Measurements from ENCODE around the gene RPRML.

DNA sequence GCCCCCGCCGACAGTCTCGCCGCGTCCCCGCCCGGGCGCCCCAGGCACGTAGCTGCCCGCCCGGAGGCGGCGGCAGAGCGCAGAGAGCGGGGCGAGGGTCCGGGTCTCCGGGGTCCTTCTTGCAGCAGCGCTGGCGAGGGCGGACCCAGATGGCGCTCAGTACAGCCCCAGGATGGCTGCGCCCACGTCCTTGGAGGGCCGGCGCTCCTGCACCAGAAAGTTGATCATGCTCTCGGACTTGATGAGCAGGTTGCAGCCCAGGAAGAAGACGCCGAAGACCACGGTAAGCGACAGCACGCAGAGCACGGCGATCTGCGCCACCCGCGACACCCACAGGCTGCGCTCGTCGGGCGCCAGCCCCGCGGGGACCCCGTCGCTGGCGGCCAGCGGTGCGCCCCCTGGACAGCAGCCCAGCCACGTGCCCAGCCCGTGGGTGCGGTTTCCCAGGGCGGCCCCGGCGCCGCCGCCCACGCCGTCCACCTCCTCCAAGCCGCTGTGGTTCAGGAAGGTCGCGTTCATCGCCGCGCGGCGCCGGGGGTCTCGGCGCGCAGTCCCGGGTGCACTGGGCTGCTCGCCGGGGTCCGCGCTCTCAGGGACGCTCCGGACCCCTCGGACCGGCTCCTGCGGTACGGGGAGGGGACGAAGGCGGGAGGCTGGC lies 435 bp downstream of the RPRML start:
- TF ChIP-seq, protein P1, sequence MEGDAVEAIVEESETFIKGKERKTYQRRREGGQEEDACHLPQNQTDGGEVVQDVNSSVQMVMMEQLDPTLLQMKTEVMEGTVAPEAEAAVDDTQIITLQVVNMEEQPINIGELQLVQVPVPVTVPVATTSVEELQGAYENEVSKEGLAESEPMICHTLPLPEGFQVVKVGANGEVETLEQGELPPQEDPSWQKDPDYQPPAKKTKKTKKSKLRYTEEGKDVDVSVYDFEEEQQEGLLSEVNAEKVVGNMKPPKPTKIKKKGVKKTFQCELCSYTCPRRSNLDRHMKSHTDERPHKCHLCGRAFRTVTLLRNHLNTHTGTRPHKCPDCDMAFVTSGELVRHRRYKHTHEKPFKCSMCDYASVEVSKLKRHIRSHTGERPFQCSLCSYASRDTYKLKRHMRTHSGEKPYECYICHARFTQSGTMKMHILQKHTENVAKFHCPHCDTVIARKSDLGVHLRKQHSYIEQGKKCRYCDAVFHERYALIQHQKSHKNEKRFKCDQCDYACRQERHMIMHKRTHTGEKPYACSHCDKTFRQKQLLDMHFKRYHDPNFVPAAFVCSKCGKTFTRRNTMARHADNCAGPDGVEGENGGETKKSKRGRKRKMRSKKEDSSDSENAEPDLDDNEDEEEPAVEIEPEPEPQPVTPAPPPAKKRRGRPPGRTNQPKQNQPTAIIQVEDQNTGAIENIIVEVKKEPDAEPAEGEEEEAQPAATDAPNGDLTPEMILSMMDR (IDR thresholded peaks at IDR 0.05): no peak
- TF ChIP-seq POLR2AphosphoS5 (IDR thresholded peaks at IDR 0.05): no peak
- TF ChIP-seq EP300 (IDR thresholded peaks at IDR 0.05; ENCODE audit: low read depth): no peak
- TF ChIP-seq POLR2A (IDR thresholded peaks at IDR 0.05): no peak

Data from transverse colon (tissue), 4 donors.